ENCODE results near the gene NRP2.

The NRP2 gene

GRCh38 chr2:205787761-205788160 is 105.5 kb downstream of the NRP2 start:
- Histone ChIP-seq H3K36me3 (no peaks in the 10 kb centered on the region), H3K27ac (no peak overlapping the region), H3K4me1 (ENCODE audit: control insufficient read depth in 1 of 2, insufficient read depth in 1 of 2, low read depth in 1 of 2, low read length in 1 of 2) (no peaks in the 10 kb centered on the region), H3K9me3 (no peaks in the 10 kb centered on the region), H3K4me3 (ENCODE audit: low read depth in 1 of 2, low read length in 1 of 2) (no peak overlapping the region), H3K27me3 (no peaks in the 10 kb centered on the region)
- no peak for TF ChIP-seq CTCF (IDR thresholded peaks at IDR 0.05)

- no peak for TF ChIP-seq CTCF (IDR thresholded peaks at IDR 0.05)
- Histone ChIP-seq H3K4me3 (ENCODE audit: low read depth in 1 of 2, low read length in 1 of 2) (no peak overlapping the region), H3K9me3 (no peaks in the 10 kb centered on the region), H3K36me3 (no peaks in the 10 kb centered on the region), H3K27me3 (no peaks in the 10 kb centered on the region), H3K27ac (no peak overlapping the region), H3K4me1 (ENCODE audit: control insufficient read depth in 1 of 2, insufficient read depth in 1 of 2, low read depth in 1 of 2, low read length in 1 of 2) (no peaks in the 10 kb centered on the region)
These were observed 107.6 kb downstream of the NRP2 start for GRCh38 chr2:205789906-205790305.

- Histone ChIP-seq H3K27ac (no peak overlapping the region), H3K27me3 (no peaks in the 10 kb centered on the region), H3K9me3 (no peaks in the 10 kb centered on the region), H3K4me3 (ENCODE audit: low read depth in 1 of 2, low read length in 1 of 2) (no peak overlapping the region), H3K4me1 (ENCODE audit: control insufficient read depth in 1 of 2, insufficient read depth in 1 of 2, low read depth in 1 of 2, low read length in 1 of 2) (no peaks in the 10 kb centered on the region), H3K36me3 (no peaks in the 10 kb centered on the region)
- no peak for TF ChIP-seq CTCF (IDR thresholded peaks at IDR 0.05)
These were observed 110.6 kb downstream of the NRP2 start for GRCh38 chr2:205792908-205793307.

- no peaks in the 10 kb centered on the region for H3K4me1 ChIP-seq (ENCODE audit: control insufficient read depth in 1 of 2, insufficient read depth in 1 of 2, low read depth in 1 of 2, low read length in 1 of 2)
- no peak overlapping the region for H3K27ac ChIP-seq
- H3K36me3 ChIP-seq: no peaks in the 10 kb centered on the region
- H3K4me3 ChIP-seq (ENCODE audit: low read depth in 1 of 2, low read length in 1 of 2): no peak overlapping the region
- no peaks in the 10 kb centered on the region for H3K9me3 ChIP-seq
- no peak for TF ChIP-seq CTCF (IDR thresholded peaks at IDR 0.05)
- H3K27me3 ChIP-seq: no peaks in the 10 kb centered on the region
These were observed 114.6 kb downstream of the NRP2 start for GRCh38 chr2:205796805-205797313.

- Histone ChIP-seq H3K4me3 (ENCODE audit: low read depth in 1 of 2, low read length in 1 of 2) (no peak overlapping the region), H3K4me1 (ENCODE audit: control insufficient read depth in 1 of 2, insufficient read depth in 1 of 2, low read depth in 1 of 2, low read length in 1 of 2) (no peaks in the 10 kb centered on the region), H3K27ac (no peak overlapping the region), H3K27me3 (peaks cover 3% of the 10 kb centered on the region), H3K36me3 (no peaks in the 10 kb centered on the region), H3K9me3 (no peaks in the 10 kb centered on the region)
- TF ChIP-seq CTCF (IDR thresholded peaks at IDR 0.05): no peak
These were observed 115.6 kb downstream of the NRP2 start for GRCh38 chr2:205797866-205798265.

GRCh38 chr2:205800224-205800623 is 117.9 kb downstream of the NRP2 start:
- H3K27me3 ChIP-seq: peaks cover 6% of the 10 kb centered on the region
- H3K4me3 ChIP-seq (ENCODE audit: low read depth in 1 of 2, low read length in 1 of 2): no peak overlapping the region
- TF ChIP-seq CTCF (IDR thresholded peaks at IDR 0.05): no peak
- H3K9me3 ChIP-seq: no peaks in the 10 kb centered on the region
- no peaks in the 10 kb centered on the region for H3K4me1 ChIP-seq (ENCODE audit: control insufficient read depth in 1 of 2, insufficient read depth in 1 of 2, low read depth in 1 of 2, low read length in 1 of 2)
- no peaks in the 10 kb centered on the region for H3K36me3 ChIP-seq
- no peak overlapping the region for H3K27ac ChIP-seq
